Measurements from ENCODE around the gene TUBGCP3. TPM values are rescaled to one million over a fixed set of nuclear protein-coding genes. Genes with fewer than 3 reads are reported as not detected.

TUBGCP3 gene
- total RNA-seq, 1 donor from 2014 or later: 14.0 TPM

DNA sequence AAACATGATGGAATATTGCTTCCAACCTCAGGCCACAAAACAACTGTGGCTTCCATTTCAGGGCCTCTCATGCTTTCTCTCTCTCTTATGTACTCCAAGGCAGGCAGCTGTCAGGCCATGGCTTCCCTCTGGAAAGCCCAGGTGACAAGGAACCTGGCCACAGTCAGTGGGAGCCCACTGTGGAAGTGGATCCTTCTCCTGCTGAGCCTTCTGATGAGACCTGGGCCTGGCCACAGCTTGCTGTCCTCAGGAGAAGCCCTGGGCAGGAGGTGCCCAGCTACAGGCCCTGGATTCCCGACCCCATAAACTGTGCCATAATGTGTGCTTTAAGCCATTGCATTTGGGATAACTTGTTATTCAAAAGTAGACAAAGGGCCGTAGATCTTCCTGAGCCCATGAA lies 140.6 kb downstream of the TUBGCP3 start:
- Mint-ChIP-seq H3K27me3 (ENCODE audit: low read depth, unreplicated experiment) (peaks cover 75% of the 10 kb centered on the region), H3K4me1 (ENCODE audit: low read depth, unreplicated experiment) (no peaks in the 10 kb centered on the region), H3K27ac (ENCODE audit: unreplicated experiment) (no peak overlapping the region), H3K4me3 (ENCODE audit: unreplicated experiment) (no peak overlapping the region), H3K36me3 (ENCODE audit: low read depth, unreplicated experiment) (no peaks in the 10 kb centered on the region), H3K9me3 (ENCODE audit: unreplicated experiment) (peaks cover 2% of the 10 kb centered on the region)
- no peak for TF ChIP-seq EZH2 (IDR thresholded peaks at IDR 0.05; ENCODE audit: insufficient read depth, low read length)
- TF ChIP-seq, protein P1, sequence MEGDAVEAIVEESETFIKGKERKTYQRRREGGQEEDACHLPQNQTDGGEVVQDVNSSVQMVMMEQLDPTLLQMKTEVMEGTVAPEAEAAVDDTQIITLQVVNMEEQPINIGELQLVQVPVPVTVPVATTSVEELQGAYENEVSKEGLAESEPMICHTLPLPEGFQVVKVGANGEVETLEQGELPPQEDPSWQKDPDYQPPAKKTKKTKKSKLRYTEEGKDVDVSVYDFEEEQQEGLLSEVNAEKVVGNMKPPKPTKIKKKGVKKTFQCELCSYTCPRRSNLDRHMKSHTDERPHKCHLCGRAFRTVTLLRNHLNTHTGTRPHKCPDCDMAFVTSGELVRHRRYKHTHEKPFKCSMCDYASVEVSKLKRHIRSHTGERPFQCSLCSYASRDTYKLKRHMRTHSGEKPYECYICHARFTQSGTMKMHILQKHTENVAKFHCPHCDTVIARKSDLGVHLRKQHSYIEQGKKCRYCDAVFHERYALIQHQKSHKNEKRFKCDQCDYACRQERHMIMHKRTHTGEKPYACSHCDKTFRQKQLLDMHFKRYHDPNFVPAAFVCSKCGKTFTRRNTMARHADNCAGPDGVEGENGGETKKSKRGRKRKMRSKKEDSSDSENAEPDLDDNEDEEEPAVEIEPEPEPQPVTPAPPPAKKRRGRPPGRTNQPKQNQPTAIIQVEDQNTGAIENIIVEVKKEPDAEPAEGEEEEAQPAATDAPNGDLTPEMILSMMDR (IDR thresholded peaks at IDR 0.05; ENCODE audit: insufficient read depth, low read depth, low read length): no peak
- no peaks in the 10 kb centered on the region for H3K4me1 ChIP-seq (ENCODE audit: insufficient read depth, low read length)
- H3K79me2 ChIP-seq (ENCODE audit: insufficient read depth, low read length): no peaks in the 10 kb centered on the region
- H3K4me2 ChIP-seq (ENCODE audit: low read length): no peak overlapping the region
- H3K27ac ChIP-seq (ENCODE audit: low read depth, low read length): no peak overlapping the region
- H3K9me3 ChIP-seq (ENCODE audit: insufficient read depth, low read depth, low read length): no peaks in the 10 kb centered on the region
- no peaks in the 10 kb centered on the region for H4K20me1 ChIP-seq (ENCODE audit: insufficient read depth, low read length)
- no peak overlapping the region for H2AFZ ChIP-seq (ENCODE audit: low read depth, low read length)
- no peaks in the 10 kb centered on the region for H3K36me3 ChIP-seq (ENCODE audit: insufficient read depth, low read length)
- FAIRE-seq (no peak), DNase-seq (ENCODE audit: low read depth) (no peak)
- no peak overlapping the region for H3K4me3 ChIP-seq (ENCODE audit: insufficient read depth, low read depth, low read length)
- H3K9ac ChIP-seq (ENCODE audit: low read length): no peak overlapping the region
- H3K27me3 ChIP-seq (ENCODE audit: insufficient read depth, low read length): no peaks in the 10 kb centered on the region

DNA sequence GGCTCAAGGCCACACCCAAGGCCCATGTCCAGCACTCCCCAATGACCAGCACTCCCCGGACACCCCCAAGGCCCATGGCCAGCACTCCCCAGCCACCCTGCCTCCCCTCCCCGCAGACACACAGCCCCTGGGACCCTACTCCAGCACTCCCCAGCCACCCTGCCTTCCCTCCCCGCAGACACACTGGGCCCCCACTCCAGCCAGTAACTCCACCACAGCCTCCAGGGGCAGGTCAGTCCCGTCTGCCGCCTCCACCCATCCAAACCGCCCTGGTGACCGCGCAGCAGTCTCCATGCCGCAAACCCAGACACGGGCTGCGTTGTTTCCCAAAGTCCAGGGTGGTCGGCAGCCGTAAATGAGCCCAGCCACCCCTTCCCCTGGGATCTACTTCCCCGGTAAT lies 141.1 kb downstream of the TUBGCP3 start:
- Histone ChIP-seq H3K9me3 (ENCODE audit: insufficient read depth, low read depth, low read length) (no peaks in the 10 kb centered on the region), H3K27me3 (ENCODE audit: insufficient read depth, low read length) (no peaks in the 10 kb centered on the region), H2AFZ (ENCODE audit: low read depth, low read length) (no peak overlapping the region), H3K27ac (ENCODE audit: low read depth, low read length) (no peak overlapping the region), H3K79me2 (ENCODE audit: insufficient read depth, low read length) (no peaks in the 10 kb centered on the region), H3K4me1 (ENCODE audit: insufficient read depth, low read length) (no peaks in the 10 kb centered on the region), H3K9ac (ENCODE audit: low read length) (no peak overlapping the region), H3K4me2 (ENCODE audit: low read length) (no peak overlapping the region), H4K20me1 (ENCODE audit: insufficient read depth, low read length) (no peaks in the 10 kb centered on the region), H3K4me3 (ENCODE audit: insufficient read depth, low read depth, low read length) (no peak overlapping the region), H3K36me3 (ENCODE audit: insufficient read depth, low read length) (no peaks in the 10 kb centered on the region)
- no peak for FAIRE-seq
- Mint-ChIP-seq H3K4me3 (ENCODE audit: unreplicated experiment) (no peak overlapping the region), H3K27ac (ENCODE audit: unreplicated experiment) (no peak overlapping the region), H3K36me3 (ENCODE audit: low read depth, unreplicated experiment) (no peaks in the 10 kb centered on the region), H3K9me3 (ENCODE audit: unreplicated experiment) (peaks cover 2% of the 10 kb centered on the region), H3K4me1 (ENCODE audit: low read depth, unreplicated experiment) (no peaks in the 10 kb centered on the region), H3K27me3 (ENCODE audit: low read depth, unreplicated experiment) (peaks cover 78% of the 10 kb centered on the region)
- TF ChIP-seq EZH2 (IDR thresholded peaks at IDR 0.05; ENCODE audit: insufficient read depth, low read length): no peak
- TF ChIP-seq, protein P1 (IDR thresholded peaks at IDR 0.05; ENCODE audit: insufficient read depth, low read depth, low read length): no peak
- DNase-seq (ENCODE audit: low read depth): no peak

DNA sequence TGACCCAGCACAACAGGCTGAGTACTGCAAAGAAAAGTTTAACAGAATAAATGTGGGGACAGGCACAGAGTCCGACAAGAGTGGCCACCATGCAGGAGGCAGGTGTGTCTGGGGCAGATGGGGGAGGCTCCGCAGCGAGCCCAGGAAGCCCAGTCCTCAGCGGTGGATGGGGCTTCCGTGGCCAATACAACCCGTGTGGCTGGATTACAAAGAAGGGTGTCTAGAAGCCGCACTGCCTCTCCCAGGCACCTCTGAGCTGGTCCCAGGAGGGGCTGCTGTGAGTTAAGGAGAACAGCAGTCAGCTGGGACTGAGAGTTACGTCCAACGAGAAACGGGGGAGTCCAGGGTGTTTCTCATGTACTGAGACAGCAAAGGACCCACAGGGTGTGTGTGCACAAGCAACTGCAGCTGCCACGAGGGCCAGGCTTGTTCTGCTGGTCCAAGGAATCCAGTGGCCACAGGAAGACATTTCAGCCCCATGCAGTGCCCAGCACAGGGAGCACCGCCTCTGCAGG lies 141.5 kb downstream of the TUBGCP3 start:
- Histone ChIP-seq H3K4me1 (ENCODE audit: insufficient read depth, low read length) (no peaks in the 10 kb centered on the region), H3K27ac (ENCODE audit: low read depth, low read length) (no peak overlapping the region), H3K9ac (ENCODE audit: low read length) (no peak overlapping the region), H3K9me3 (ENCODE audit: insufficient read depth, low read depth, low read length) (no peaks in the 10 kb centered on the region), H4K20me1 (ENCODE audit: insufficient read depth, low read length) (no peaks in the 10 kb centered on the region), H3K4me3 (ENCODE audit: insufficient read depth, low read depth, low read length) (no peak overlapping the region), H3K27me3 (ENCODE audit: insufficient read depth, low read length) (no peaks in the 10 kb centered on the region), H3K79me2 (ENCODE audit: insufficient read depth, low read length) (no peaks in the 10 kb centered on the region), H3K36me3 (ENCODE audit: insufficient read depth, low read length) (no peaks in the 10 kb centered on the region), H2AFZ (ENCODE audit: low read depth, low read length) (no peak overlapping the region), H3K4me2 (ENCODE audit: low read length) (no peak overlapping the region)
- FAIRE-seq (no peak), DNase-seq (ENCODE audit: low read depth) (no peak)
- peaks cover 81% of the 10 kb centered on the region for H3K27me3 Mint-ChIP-seq (ENCODE audit: low read depth, unreplicated experiment)
- H3K4me3 Mint-ChIP-seq (ENCODE audit: unreplicated experiment): no peak overlapping the region
- no peak overlapping the region for H3K27ac Mint-ChIP-seq (ENCODE audit: unreplicated experiment)
- no peaks in the 10 kb centered on the region for H3K4me1 Mint-ChIP-seq (ENCODE audit: low read depth, unreplicated experiment)
- TF ChIP-seq EZH2 (IDR thresholded peaks at IDR 0.05; ENCODE audit: insufficient read depth, low read length): no peak
- TF ChIP-seq, protein P1 (IDR thresholded peaks at IDR 0.05; ENCODE audit: insufficient read depth, low read depth, low read length): no peak
- H3K9me3 Mint-ChIP-seq (ENCODE audit: unreplicated experiment): peaks cover 2% of the 10 kb centered on the region
- no peaks in the 10 kb centered on the region for H3K36me3 Mint-ChIP-seq (ENCODE audit: low read depth, unreplicated experiment)
